Measurements from ENCODE around the gene ZBTB40.

Gene ZBTB40

DNA sequence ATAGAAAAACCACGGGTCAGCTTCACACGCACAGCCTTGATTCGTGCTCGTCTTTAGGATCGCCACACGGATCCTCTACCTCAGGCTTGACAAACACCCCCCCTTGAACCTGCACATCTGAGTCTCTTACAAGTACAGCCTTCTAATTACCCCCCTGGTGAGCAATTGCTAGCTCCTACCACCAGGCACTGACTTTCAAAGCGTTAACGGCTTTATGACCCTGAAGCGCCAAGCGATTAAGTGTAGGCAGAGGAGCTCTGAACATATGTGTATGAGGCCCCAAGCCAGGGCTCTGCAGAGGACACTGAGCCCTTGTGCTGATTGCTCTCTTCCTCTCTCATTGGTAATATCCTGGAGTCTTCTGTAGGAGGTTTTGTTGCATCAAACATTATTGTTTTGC is 55.9 kb downstream of the ZBTB40 start:
- no peak for DNase-seq (ENCODE audit: low read depth)

DNA sequence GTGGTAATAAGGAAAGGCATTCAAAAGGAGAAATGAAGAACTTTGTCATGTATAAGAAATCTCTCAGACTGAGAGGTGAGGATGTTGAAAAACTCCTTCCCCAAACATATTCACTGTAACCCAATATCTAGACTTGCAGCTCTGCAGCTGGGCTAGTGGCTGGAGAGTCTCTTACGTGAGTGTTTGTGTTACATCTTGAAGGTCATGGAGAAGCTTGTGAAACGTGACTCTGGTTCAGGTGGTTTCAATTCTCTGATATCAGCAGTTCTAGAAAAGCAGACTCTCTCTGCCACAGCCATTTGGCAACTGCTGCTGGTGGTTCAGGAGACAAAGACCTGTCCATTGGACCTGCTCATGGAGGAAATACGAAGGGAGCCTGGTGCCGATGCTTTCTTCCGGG is 56.7 kb downstream of the ZBTB40 start:
- DNase-seq (ENCODE audit: low read depth): no peak

DNA sequence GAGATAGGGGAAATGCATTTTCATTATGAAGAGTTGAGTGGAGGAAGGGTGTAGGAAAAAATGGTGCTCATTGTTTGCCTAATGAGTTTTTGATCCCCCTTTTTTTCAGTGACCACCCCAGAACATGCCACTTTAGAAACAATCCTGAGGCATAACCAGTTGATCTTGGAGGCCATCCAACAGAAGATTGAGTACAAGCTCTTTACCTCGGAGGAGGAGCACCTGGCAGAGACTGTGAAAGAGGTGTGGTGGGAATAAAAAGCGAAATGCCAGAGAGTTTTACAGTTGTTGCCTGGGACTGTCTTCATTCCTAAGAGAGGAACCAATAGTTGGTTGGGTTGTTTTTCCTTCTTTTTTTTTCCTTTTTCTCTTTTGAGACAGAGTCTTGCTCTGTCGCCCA is 57.3 kb downstream of the ZBTB40 start:
- DNase-seq (ENCODE audit: low read depth): no peak

DNA sequence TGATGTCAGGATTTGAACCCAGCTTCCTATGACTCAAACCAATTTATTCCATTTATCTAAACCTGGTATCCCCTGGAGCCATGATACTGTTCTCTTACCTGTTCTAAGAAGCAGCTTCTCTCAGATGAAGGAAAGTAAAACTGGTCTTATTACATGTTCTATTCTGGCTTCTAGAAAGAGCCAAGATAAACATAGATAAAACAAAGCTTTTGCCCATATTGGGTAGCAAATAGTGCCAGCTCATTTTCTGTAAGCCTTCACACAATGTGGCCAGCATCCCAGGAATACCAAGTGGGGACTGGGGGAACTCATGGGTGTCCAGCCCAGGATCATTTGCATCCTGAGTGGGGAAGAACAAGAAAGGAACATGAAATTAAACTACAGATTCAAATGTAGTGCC is 58.2 kb downstream of the ZBTB40 start:
- no peak for DNase-seq (ENCODE audit: low read depth)

DNA sequence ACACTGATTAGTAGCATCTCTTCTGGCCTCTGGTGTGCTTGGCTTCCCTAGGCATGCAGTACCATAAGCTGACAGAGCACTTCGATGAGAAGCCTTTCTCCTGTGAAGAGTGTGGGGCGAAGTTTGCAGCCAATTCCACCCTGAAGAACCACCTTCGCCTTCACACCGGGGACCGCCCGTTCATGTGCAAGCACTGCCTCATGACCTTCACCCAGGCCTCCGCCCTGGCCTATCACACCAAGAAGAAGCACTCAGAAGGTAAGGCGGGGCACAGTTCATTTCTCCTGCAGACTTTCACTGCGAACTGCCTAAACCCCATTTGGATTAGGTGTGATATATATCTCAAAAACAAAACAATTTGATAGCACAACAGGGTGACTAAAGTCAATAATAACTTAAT is 61.2 kb downstream of the ZBTB40 start:
- no peak for DNase-seq (ENCODE audit: low read depth)

DNA sequence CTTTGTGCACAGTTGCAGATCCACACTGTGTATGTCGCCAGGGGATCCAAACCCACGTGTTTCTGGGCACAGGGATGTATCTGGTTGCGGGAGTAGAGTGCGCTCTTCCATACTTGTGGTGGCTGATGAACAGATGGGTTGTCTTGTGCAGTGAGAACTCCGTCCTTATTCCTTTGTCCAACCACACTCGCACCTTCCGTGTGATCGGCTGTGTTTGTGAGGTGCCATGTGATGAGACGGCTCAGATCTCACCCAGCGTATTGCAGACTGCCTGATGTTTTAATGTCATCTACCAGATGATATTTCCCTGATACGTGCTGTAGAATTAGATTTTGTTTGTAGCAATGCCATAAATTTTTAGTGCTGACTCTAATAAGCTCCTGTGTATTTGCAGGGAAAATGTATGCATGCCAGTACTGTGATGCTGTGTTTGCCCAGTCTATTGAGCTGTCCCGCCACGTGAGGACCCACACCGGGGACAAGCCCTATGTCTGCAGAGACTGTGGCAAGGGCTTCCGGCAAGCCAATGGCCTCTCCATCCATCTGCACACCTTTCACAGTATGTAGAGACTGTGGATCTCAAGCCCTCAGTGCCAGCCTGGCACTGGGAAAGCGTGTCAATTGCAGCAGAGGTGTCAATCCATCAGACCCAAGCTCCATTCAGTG is 65.4 kb downstream of the ZBTB40 start:
- no peak for DNase-seq (ENCODE audit: low read depth)

DNA sequence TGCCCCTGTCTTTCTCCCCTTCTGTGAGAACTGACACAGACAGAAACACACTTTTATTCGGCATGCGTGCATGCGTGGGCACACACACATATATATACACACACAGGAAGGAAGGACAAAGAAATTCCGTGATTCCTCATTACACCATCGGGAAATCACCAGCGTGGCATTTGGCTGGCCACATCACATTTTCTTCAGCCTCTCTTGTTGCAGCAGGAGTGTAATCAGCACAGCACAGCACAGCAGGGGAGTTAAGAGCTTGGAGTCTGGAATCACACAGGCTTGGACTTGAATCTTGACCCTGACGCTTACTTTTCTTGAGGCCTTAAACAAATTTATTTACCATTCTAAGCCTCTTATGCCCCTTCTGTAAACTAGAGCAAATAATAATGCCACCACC is 66.3 kb downstream of the ZBTB40 start:
- no peak for DNase-seq (ENCODE audit: low read depth)

DNA sequence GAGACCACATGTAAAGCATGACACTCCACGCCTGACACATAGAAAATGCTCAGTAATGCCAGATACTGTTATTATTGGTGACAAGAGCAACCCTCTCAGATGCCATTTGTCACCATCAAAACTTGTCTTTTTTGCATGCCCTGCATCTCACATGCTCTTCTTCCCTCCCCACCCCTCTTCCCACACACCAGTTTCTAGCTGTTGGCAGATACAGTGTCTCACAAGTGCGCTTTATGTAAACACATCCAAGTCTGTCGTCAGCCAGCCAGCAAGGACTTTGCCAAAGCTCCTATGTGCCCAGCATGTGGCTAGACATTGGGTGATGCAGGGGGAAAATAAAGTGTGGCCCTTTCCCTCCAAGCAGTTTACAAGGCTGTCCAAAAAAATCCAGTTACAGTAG is 66.7 kb downstream of the ZBTB40 start:
- no peak for DNase-seq (ENCODE audit: low read depth)

DNA sequence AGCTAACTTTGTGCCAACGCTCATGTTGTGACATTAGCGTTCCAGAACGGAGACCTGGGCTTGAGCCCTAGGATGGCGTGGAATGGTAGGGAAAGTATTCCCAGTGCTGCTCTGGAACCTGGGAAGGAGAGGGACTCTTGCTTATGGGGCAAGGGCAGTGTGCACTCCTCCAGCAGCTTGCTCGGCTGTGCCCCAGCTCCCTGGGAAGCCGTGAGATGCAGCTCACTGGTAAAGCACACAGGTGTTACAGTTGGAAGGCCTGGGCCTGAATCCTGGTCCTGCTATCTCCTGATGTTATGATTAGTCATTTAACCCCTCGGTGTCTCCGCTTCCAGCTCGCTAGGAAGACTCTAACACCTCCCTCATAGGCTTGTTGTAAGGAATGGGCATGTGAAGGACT is 69.2 kb downstream of the ZBTB40 start:
- no peak for DNase-seq (ENCODE audit: low read depth)

DNA sequence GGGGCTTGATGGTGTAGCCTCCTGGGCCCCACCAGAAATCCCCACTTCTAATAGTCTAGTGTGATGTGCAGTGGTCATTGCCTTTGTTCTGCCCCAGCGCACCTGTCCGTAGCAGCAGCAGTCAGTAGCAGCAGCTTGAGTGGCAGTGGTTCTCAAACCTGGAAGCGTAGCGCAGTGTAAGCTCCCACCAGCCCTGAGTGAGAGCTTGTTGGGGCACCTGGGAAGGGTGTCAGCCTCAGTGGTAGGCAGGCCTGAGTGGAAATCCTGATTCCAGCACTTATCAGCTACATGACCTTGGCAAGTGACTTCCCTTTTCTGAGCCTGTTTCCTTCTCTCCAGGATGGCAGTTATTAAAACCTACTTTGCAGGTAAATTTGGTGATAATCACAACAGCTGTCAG is 70.0 kb downstream of the ZBTB40 start:
- DNase-seq (ENCODE audit: low read depth): no peak

DNA sequence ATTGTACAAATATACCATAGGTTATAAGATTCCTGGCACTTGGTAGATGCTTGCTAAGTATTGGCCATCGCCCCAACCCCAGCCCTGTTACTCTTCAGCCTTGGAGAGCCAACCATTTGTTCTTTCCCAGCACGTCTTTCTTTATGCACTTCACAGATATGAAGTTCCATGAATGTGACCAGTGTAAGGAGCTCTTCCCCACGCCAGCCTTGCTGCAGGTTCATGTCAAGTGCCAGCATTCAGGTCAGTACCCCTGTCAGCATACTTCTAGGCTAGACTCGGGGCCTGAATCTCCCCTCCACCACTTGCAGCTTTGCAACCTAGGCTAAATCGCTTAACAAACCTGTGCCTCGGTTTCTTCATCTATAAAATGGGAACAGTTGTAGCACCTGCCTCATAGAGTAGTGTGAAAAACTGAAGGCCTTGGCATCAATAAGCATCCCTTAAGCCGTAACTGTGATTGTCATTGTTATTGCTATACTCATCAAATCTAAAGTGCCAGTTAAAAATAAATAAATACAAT is 70.6 kb downstream of the ZBTB40 start:
- no peak for DNase-seq (ENCODE audit: low read depth)

DNA sequence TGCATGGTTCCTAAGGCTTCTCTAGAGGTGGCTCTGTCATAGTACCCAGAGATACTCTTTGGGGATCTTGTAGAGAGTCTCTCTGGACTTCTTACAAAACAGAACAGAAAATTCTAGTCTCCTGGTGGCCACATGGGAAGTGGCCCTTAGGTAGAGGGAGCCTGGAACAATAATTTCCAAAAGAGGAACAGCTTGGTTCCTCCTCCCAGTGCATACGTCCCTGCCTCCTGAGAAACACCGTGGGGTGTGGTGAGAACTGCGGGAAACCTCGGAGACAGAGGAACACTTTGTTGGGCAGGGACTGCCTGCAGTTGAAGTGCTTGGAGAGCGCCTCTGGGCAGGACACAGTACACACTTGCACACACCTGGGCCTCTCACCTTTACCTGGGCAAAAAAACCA is 72.8 kb downstream of the ZBTB40 start:
- DNase-seq (ENCODE audit: low read depth): no peak

DNA sequence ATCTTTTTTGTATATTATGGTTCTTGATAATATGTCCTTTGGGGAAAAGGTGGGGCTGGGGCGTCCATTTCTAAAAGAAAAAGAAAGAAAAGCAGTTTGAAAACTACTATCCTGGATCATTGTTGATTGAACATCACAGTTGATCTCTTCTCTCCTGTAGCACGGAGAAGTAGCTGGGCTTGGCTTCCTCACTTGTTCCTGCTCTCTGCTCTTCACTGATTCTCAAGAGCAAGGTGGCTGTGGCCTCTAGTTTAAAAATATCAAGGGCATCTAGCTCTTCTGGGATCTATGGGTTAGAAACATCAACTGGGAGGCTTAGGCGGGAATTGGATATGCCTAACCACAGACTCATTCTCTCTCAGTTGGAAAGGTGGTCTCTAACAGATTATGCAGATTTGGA is 73.6 kb downstream of the ZBTB40 start:
- no peak for DNase-seq (ENCODE audit: low read depth)

DNA sequence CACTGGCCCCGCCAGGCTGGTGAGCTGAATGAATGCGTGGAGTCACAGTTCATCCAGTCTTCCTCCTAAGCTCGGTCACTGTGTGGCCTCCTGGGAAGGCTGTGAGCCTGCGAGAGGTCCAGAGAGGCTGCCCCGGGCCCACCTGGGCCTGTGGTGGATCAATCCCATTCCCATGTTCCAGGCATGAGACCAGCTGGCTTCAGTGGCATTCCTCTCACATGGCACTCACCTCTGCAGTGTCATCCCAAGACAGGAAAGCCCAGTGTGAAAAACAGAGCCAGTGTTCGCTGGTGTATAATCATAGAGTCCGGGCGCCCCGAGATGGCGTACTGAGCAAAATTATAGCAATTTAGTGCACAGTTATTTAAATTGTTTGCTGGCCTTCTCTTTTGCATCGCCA is 74.0 kb downstream of the ZBTB40 start:
- no peak for DNase-seq (ENCODE audit: low read depth)

DNA sequence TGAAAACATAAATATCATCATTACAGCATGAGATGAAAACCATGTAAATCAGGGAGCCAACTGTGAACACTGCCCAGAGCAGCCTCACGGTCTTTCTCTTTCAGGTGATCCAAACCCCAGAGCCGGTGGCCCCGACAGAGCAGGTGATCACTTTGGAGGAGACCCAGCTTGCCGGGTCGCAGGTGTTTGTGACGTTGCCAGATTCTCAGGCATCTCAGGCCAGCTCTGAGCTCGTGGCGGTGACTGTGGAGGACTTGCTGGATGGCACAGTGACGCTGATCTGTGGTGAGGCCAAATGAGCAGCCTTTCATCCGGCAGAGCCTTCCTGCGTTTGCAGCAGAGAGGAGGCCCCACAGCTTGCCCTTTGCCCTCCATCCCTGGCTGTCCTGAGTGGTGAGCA is 74.4 kb downstream of the ZBTB40 start:
- no peak for DNase-seq (ENCODE audit: low read depth)

DNA sequence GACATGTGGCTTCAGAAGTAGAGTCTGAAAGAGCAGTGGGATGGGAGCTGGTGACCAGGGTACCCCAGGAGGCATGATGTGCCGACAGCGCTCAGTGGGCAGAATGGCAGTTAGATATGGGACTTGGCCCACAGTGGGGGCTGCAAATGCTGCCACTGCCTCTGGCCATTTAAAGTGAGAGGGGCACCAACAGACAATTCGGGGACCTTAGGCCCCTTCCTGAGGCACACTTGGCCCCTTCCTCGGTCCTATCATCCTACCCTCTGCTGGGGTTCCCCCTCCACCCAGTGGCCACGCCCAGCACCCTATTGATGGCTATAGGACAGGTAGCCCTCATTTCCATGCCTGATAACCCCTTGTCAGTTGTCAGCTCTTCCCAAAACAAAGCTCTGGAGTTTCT is 75.0 kb downstream of the ZBTB40 start:
- no peak for DNase-seq (ENCODE audit: low read depth)

DNA sequence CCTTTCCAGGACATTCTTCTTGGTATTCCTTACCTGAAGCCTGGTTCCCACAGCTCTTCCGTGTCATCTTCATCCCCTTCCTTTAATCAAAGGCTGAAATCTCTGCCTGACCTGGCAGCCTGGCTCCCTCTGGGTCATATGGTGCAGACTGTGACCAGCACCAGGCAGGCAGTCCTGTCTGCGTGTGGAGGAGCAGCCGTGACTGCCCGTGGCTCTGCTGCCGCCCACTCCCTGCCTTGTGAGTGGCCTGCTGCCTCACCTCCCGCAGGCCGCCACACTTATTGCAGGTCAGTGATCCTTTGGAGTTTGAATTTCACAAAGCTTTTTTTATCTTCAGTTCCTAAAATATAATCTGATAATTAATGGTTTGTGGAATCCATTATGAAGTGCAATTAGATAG is 75.5 kb downstream of the ZBTB40 start:
- DNase-seq (ENCODE audit: low read depth): no peak

DNA sequence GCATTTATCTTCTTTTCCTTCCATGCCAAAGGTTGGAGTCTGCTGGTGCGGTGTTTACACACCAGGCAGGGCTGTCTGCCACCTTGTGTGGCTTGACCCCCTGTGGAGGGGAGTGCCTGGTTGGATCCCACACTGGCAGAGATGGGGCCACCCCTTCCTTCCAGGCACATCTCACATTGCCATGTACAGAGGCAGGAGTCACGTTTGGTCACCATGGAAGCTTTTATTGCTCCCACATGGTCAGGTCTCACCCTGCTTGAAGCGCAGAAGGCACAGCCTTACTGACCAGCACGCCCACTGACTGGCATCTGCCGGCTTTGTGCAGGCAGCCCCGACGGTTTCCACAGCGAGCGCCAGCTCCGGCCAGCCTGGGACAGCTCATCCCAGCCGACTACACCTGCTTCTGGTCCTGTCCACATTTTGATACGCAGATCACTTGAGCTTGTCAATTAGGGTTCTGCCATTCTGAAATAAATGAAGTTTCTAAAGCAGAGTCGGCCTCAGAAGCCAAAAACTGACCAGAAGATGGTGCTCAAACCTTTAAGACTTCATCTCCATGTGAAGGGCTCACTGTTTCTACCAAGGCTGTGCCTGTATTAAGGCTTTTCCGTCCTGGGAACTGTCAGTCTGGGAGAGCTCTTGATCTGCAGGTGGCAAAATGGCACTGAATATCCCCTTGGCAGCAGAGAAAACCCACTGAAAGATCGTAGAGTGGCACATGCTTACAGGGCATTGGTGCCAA is 76.1 kb downstream of the ZBTB40 start:
- no peak for DNase-seq (ENCODE audit: low read depth)

DNA sequence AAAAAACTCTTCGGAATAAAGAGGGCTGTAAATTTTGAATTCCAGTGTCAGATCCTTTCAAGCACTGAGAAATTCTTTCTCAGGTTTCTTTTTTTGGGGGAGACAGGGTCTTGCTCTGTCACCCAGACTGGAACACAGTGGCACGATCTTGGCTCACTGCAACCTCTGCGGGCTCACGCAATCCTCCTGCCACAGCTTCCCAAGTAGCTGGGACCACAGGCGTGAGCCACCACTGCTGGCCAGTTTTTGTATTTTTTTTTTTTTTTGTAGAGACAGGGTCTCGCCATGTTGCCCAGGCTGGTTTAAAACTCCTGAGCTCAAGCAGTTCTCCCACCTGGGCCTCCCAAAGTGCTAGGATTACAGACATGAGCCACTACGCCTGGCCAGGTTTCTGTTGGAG is 76.8 kb downstream of the ZBTB40 start:
- no peak for DNase-seq (ENCODE audit: low read depth)

DNA sequence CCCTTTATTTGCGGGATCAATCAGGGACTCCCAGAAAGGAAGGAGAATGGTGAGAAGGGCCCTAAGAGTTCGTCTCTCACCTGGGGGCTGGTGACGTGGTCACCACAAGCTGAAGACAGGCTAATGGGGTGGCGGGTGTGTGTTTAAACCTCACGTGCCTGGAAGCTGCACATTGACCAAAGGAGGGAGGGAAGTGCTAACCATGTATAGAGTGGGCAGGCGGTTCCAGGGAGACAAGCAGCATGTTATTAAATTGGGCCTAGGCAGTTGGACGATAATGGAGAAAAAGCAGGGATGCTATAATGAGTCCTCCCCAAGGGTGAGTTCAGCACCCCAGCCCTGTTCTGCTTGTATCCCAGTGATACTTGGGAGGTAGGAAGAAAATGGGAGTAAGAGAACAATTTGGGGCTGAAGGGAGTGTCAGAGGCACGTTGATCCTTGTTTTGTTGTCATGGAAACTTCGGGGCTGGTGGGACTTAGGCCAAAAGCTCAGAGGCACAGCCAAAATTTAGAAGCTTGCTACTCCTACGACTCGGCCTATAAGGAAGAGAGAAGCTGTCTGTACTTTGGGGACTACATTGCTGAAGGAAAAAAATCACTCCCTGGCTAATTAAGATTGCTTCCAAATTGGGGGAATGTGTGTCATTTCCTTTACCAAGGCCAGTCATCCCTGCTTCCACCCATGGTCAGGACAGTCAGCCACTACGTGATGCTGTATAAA is 78.4 kb downstream of the ZBTB40 start:
- DNase-seq (ENCODE audit: low read depth): no peak

DNA sequence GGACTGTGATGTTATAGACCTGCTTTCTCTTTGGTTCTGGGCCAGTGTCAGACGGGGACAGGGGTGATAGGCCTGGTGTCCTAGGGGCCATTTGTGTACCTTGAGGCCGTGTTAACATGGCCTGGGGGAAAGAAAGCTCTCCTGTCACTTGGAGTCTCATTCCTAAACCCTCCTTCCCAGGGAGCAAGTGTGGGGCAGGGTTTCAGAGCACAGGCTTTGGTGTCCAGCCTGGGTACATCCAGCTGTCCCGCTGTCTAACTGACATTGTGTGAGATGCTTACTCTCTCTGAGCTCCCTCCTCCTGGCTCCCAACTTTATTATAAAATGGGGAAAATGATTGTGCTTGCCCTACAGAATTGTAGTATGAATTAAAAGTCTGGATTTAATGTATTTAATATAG is 79.1 kb downstream of the ZBTB40 start:
- no peak for DNase-seq (ENCODE audit: low read depth)

DNA sequence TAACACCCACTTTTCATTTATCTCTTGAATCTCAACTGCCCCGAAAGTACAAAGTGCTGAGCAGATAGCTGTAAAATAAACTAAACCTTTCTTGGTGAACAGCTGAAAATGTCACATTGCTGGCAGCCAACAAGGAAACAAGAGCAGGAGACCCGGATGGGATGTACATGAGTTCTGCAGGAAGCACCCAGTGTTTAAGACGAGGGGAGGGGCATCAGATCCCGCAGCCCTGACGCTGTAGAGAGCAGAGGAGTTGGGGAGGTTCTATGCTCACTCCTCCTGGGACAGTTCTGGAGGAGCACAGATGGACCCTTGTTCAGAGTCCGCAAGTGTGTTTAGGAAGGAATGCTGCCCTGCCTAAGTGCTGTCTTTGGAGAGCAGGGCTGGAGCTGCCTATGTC is 79.6 kb downstream of the ZBTB40 start:
- no peak for DNase-seq (ENCODE audit: low read depth)

DNA sequence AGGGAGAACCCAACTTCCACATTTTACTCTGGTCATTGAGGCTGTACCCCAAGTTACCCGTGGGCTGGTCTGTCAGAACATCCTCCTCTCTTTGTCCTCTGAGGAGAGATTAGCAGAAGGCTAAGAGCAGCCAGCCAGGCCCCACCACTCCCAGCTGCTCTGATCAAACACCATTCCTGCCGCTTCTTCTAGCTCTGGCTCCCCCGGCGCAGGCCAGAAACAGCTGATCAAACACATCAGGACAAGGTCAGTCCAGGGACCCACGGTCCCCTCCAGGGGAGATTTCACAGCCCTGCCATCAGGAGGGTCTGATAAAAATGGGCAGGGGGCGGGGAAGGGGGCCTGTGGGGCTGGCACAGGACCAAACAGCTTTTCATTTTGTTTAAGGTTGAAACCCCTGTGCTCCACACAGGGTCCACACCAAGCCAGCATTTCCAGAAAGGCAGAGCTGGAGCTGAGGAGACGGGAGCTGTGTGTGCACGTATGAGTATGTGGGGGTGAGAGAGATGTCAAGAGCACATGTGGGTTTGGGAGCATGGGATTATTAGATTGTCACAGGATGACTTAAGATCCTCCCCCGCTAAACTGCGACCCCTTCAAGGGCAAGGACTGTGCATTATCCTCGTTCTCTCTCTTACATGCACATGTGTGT is 81.7 kb downstream of the ZBTB40 start:
- no peak for DNase-seq (ENCODE audit: low read depth)
